ENCODE data around the gene COL6A3.
A peak's percentile ranks its signal among the peaks of the same experiment; 100 is the strongest.

COL6A3 gene, protein sequence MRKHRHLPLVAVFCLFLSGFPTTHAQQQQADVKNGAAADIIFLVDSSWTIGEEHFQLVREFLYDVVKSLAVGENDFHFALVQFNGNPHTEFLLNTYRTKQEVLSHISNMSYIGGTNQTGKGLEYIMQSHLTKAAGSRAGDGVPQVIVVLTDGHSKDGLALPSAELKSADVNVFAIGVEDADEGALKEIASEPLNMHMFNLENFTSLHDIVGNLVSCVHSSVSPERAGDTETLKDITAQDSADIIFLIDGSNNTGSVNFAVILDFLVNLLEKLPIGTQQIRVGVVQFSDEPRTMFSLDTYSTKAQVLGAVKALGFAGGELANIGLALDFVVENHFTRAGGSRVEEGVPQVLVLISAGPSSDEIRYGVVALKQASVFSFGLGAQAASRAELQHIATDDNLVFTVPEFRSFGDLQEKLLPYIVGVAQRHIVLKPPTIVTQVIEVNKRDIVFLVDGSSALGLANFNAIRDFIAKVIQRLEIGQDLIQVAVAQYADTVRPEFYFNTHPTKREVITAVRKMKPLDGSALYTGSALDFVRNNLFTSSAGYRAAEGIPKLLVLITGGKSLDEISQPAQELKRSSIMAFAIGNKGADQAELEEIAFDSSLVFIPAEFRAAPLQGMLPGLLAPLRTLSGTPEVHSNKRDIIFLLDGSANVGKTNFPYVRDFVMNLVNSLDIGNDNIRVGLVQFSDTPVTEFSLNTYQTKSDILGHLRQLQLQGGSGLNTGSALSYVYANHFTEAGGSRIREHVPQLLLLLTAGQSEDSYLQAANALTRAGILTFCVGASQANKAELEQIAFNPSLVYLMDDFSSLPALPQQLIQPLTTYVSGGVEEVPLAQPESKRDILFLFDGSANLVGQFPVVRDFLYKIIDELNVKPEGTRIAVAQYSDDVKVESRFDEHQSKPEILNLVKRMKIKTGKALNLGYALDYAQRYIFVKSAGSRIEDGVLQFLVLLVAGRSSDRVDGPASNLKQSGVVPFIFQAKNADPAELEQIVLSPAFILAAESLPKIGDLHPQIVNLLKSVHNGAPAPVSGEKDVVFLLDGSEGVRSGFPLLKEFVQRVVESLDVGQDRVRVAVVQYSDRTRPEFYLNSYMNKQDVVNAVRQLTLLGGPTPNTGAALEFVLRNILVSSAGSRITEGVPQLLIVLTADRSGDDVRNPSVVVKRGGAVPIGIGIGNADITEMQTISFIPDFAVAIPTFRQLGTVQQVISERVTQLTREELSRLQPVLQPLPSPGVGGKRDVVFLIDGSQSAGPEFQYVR (N-terminal part only)

GRCh38 chr2:237413777-237414661, at the start of gene COL6A3:
COL6A3 (minus strand) TSS chr2:237414164; CDS start chr2:237396817, 17,347 bp downstream.
- Histone ChIP-seq H3K4me3 (ENCODE audit: low read length) (peak within 1 kb of the TSS; percentile 56), H3K4me1 (ENCODE audit: control insufficient read depth, insufficient read depth, low read length) (peaks cover 7% of the 10 kb centered on the region), H3K9ac (ENCODE audit: low read length) (peak within 1 kb of the TSS; percentile 33), H3K27ac (ENCODE audit: low read depth, low read length) (peak within 1 kb of the TSS; percentile 94), H3K27me3 (ENCODE audit: control insufficient read depth, insufficient read depth, low read length) (no peaks in the 10 kb centered on the region), H3K36me3 (ENCODE audit: control insufficient read depth, insufficient read depth, low read length) (no peaks in the 10 kb centered on the region)

DNA sequence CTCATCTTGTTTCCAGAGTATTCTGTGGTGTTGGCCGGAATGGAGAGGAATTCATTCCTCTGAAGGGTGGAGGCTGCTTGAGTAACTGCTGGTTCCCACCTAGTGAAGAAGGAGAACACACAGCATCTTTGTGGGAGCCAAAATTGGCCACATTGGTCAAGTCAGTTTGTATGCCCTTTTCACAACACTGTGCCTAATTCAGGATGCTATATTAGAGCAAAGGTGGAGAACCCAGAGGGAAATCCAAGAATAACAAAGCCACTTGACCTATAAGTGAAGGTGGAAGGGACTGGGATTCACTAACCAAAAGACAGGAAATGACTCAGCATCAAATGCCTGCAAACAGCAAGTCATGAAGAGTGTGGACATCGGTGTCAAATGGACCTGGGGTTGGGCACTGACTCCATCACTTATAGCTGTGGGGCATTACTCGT, 45.8 kb upstream of the COL6A3 start:
- no peak overlapping the region for H3K9ac ChIP-seq (ENCODE audit: low read length)
- H3K27ac ChIP-seq (ENCODE audit: low read depth, low read length), result no peak overlapping the region
- no peaks in the 10 kb centered on the region for H3K27me3 ChIP-seq (ENCODE audit: control insufficient read depth, insufficient read depth, low read length)
- no peaks in the 10 kb centered on the region for H3K36me3 ChIP-seq (ENCODE audit: control insufficient read depth, insufficient read depth, low read length)
- H3K4me1 ChIP-seq (ENCODE audit: control insufficient read depth, insufficient read depth, low read length), result peaks cover 2% of the 10 kb centered on the region
- H3K4me3 ChIP-seq (ENCODE audit: low read length), result no peak overlapping the region

DNA sequence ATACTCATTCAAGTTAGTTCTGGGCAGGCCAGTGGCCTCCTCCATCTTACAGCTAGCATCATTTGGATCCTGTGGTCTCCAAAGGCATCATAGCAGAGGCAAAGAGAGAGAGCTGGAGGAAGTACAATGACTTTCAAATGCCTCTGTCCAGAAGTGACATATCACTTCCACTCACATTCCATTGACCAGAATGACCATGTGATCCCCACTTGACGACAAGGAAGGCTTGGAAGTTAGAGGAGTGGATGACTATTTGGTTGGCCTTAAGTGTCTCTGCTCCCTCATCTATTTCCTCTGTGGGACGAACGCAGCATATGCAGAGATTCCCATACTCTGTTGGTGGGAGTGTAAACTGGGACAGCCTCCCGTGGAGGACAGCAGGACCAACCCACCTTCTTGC, 45.3 kb upstream of the COL6A3 start:
- Histone ChIP-seq H3K36me3 (ENCODE audit: control insufficient read depth, insufficient read depth, low read length) (no peaks in the 10 kb centered on the region), H3K4me3 (ENCODE audit: low read length) (no peak overlapping the region), H3K4me1 (ENCODE audit: control insufficient read depth, insufficient read depth, low read length) (peaks cover 2% of the 10 kb centered on the region), H3K9ac (ENCODE audit: low read length) (no peak overlapping the region), H3K27me3 (ENCODE audit: control insufficient read depth, insufficient read depth, low read length) (no peaks in the 10 kb centered on the region), H3K27ac (ENCODE audit: low read depth, low read length) (no peak overlapping the region)

DNA sequence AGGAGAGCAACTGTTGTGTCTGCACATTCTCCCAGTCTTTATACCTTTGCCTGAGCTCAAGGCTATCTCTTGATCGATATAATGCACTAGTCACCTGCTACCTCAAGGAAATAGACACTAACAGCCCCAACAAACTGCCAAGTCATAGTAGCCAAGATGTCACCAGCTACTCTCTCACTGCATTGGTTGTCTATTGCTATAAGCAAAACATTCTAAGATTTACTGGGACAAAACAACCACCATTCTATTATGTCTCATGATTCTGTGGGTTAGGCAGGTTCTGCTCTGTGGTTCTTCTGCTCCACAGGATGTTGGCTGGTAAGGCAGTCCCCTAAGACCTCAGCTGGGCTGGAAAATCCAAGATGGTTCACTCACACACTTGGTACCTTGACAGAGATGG, 44.6 kb upstream of the COL6A3 start:
- no peak overlapping the region for H3K9ac ChIP-seq (ENCODE audit: low read length)
- no peaks in the 10 kb centered on the region for H3K27me3 ChIP-seq (ENCODE audit: control insufficient read depth, insufficient read depth, low read length)
- H3K36me3 ChIP-seq (ENCODE audit: control insufficient read depth, insufficient read depth, low read length), result no peaks in the 10 kb centered on the region
- peaks cover 2% of the 10 kb centered on the region for H3K4me1 ChIP-seq (ENCODE audit: control insufficient read depth, insufficient read depth, low read length)
- no peak overlapping the region for H3K27ac ChIP-seq (ENCODE audit: low read depth, low read length)
- H3K4me3 ChIP-seq (ENCODE audit: low read length), result no peak overlapping the region

- Histone ChIP-seq H3K4me1 (ENCODE audit: control insufficient read depth, insufficient read depth, low read length) (peaks cover 2% of the 10 kb centered on the region), H3K9ac (ENCODE audit: low read length) (no peak overlapping the region), H3K36me3 (ENCODE audit: control insufficient read depth, insufficient read depth, low read length) (no peaks in the 10 kb centered on the region), H3K4me3 (ENCODE audit: low read length) (no peak overlapping the region), H3K27ac (ENCODE audit: low read depth, low read length) (no peak overlapping the region), H3K27me3 (ENCODE audit: control insufficient read depth, insufficient read depth, low read length) (no peaks in the 10 kb centered on the region)
These were observed 43.5 kb upstream of the COL6A3 start for GRCh38 chr2:237457388-237457941.

DNA sequence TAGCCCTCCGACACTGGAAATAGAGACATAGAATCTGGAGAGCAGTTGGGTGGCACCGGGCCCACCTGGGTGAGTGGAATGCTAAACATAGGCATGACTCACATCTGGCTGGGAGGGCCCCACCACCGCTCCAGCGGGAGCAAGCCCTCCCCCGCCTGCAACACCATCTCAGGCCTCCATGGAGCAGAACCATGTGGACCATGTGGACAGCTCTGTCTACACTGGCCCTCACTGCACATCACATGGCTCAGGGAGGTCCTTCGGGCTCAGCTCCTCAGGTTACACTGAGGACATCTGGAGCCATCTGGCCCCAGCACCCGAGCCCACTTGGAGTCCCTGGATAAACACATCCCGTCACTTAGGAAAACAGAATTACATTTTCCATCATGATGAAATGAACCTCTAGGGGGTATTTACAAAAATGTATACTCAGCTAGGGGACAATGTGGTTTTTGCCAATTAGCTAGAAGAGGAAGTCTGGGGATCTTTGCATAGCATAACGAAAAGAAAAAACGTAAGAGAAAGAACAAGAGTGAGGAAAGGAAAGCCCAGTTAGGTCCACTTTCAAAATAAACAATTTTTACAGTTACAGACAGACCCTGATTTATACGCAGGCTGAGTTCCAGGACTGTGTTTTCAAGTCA, 42.4 kb upstream of the COL6A3 start:
- H3K4me3 ChIP-seq (ENCODE audit: low read length), result no peak overlapping the region
- H3K9ac ChIP-seq (ENCODE audit: low read length), result no peak overlapping the region
- H3K4me1 ChIP-seq (ENCODE audit: control insufficient read depth, insufficient read depth, low read length), result peaks cover 5% of the 10 kb centered on the region
- H3K36me3 ChIP-seq (ENCODE audit: control insufficient read depth, insufficient read depth, low read length), result no peaks in the 10 kb centered on the region
- no peaks in the 10 kb centered on the region for H3K27me3 ChIP-seq (ENCODE audit: control insufficient read depth, insufficient read depth, low read length)
- peak overlapping the region; percentile 12 for H3K27ac ChIP-seq (ENCODE audit: low read depth, low read length)

GRCh38 chr2:237455764-237456163, 41.8 kb upstream of the COL6A3 start:
- Histone ChIP-seq H3K36me3 (ENCODE audit: control insufficient read depth, insufficient read depth, low read length) (no peaks in the 10 kb centered on the region), H3K4me1 (ENCODE audit: control insufficient read depth, insufficient read depth, low read length) (peaks cover 5% of the 10 kb centered on the region), H3K27me3 (ENCODE audit: control insufficient read depth, insufficient read depth, low read length) (no peaks in the 10 kb centered on the region), H3K4me3 (ENCODE audit: low read length) (no peak overlapping the region), H3K9ac (ENCODE audit: low read length) (no peak overlapping the region), H3K27ac (ENCODE audit: low read depth, low read length) (peak overlapping the region; percentile 11)

DNA sequence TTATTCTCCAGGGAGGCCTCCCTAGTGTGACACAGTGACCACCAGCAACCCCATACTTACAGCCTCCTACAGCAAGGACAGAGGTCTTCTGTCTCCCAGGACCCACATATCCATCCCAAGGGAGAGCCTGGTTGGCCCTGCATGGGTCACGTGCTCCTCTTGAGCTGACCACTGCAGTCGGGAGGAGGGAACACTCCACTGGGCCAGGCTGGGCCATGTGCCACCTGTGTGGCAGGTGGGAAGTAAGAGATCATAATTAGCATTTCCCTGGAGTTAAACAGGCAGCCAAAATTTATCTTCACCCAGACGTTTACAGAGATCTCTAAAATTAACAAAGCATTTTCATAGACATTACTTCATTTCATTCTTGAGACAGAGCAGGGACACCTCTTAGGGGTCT, 39.7 kb upstream of the COL6A3 start:
- Histone ChIP-seq H3K36me3 (ENCODE audit: control insufficient read depth, insufficient read depth, low read length) (no peaks in the 10 kb centered on the region), H3K4me1 (ENCODE audit: control insufficient read depth, insufficient read depth, low read length) (peaks cover 7% of the 10 kb centered on the region)

GRCh38 chr2:237452861-237453260, 38.9 kb upstream of the COL6A3 start:
- no peak overlapping the region for H3K27ac ChIP-seq (ENCODE audit: low read depth, low read length)
- H3K27me3 ChIP-seq (ENCODE audit: control insufficient read depth, insufficient read depth, low read length), result no peaks in the 10 kb centered on the region
- H3K4me3 ChIP-seq (ENCODE audit: low read length), result no peak overlapping the region
- no peaks in the 10 kb centered on the region for H3K36me3 ChIP-seq (ENCODE audit: control insufficient read depth, insufficient read depth, low read length)
- no peak overlapping the region for H3K9ac ChIP-seq (ENCODE audit: low read length)
- H3K4me1 ChIP-seq (ENCODE audit: control insufficient read depth, insufficient read depth, low read length), result peaks cover 7% of the 10 kb centered on the region

More for the DNA sequence above, 39.7 kb upstream of the COL6A3 start:
- no peak overlapping the region for H3K9ac ChIP-seq (ENCODE audit: low read length)
- H3K27me3 ChIP-seq (ENCODE audit: control insufficient read depth, insufficient read depth, low read length), result no peaks in the 10 kb centered on the region
- H3K27ac ChIP-seq (ENCODE audit: low read depth, low read length), result no peak overlapping the region
- H3K4me3 ChIP-seq (ENCODE audit: low read length), result no peak overlapping the region

DNA sequence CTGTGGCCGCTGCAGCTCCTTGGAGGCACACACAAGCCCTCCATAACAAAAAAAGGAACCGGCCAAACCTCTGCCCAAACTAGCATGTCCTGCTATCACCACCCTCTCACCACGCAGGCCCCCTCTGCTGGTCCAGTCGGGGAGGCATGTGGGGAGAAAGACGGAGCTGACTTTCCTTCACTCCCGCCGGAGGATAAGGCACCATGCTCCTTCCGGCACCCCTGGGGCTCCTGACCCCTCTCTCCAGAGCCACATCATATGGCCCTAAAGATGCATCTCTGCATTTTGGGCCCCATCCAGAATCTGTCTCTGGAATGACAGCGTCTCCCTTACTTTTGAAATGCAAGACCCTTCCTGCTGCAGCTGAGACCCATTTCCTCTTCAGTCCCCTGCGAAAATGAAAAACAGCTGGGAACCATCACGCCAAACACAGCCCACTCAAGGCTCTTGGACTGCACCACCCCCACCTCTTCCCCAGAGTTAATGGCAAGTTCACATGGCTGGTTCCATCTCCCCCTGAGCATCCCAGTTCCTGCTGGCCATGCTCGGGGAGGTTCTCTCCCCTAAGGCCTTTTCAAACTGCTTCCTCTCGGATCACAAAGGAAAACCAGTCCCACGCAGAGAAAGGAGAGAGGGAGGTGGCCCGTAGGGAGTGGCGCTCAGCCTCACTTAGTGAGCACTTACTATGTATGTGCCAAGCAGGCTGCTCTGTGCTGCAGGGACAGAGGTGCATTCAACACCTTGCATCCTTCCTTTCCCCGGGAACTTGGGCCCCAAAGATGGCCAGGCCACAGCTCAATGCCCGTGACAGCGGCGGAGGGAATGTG, 37.9 kb upstream of the COL6A3 start:
- H3K4me3 ChIP-seq (ENCODE audit: low read length), result no peak overlapping the region
- H3K36me3 ChIP-seq (ENCODE audit: control insufficient read depth, insufficient read depth, low read length), result no peaks in the 10 kb centered on the region
- H3K27me3 ChIP-seq (ENCODE audit: control insufficient read depth, insufficient read depth, low read length), result no peaks in the 10 kb centered on the region
- H3K9ac ChIP-seq (ENCODE audit: low read length), result no peak overlapping the region
- H3K4me1 ChIP-seq (ENCODE audit: control insufficient read depth, insufficient read depth, low read length), result peaks cover 7% of the 10 kb centered on the region
- H3K27ac ChIP-seq (ENCODE audit: low read depth, low read length), result peak overlapping the region; percentile 35
